GM19043 (cell line): ENCODE data around the gene FOLH1.
"Not testable (repeated sequence)": the region's sequence is repeated elsewhere in the genome, so short reads cannot be mapped to it uniquely, and the experiment has no call there.

Experiments
- ATAC-seq: cut with Tn5 transposase; IDR thresholded peaks from one replicate; pipeline ENCODE4 v1.9.1; 2021; ENCODE audit warnings: low read depth; ENCODE audit not compliant: unreplicated experiment

The FOLH1 gene

DNA sequence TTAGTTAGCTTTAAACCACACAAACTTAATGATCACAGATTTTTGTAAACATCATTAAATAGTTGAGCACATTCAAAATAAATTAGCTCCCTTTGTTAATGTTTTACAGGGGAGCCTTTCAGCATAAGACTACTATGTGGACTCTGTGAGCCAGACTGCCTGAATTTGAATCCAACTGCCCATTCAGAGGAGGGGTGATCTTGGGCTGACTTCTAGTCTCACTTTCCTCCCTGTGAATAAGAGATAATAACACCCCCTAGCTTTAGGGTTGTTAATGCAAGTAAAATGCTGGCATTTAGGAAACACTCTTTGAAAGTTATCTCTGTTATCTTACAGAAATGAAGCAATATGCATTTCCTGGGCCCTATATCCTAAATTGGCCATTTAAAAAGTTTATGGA lies 23.6 kb downstream of the FOLH1 start:
- not testable (repeated sequence) for ATAC-seq

DNA sequence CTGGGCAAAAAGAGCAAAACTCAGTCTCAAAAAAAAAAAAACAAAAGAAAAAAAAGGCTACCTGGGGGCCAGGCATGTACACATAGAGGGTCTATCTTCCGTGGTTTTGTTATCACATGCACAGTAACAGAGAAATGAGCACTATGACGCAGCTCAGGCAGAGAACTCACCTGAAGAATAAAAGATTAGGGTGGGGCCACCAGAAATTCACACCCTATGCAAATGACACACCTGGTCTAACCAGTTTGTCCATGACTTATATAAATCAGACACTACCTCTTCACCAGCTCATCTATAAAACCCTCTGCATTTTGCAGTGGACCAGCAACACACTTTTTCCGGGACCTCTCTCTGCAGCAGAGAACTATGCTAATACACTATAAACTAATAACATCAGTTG lies 30.5 kb downstream of the FOLH1 start:
- not testable (repeated sequence) for ATAC-seq

DNA sequence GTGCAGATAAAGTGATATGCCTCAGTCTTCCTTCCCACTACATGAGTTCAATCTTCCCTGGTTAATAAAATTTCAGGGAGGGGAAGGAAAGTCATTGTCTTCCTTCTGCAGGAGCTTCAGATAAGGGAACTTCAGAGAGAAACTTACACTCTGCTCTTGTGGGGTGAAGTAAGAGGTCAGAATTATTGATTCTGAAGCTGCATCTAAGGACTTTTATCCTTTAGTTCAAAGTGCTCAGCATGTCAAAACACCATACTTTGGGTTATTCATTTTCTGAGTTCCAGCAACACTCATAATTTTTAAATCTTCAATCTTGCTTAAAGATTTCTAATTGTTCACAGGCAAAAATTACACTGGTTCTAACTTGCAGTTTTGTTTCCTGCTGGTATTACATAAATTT lies 33.0 kb downstream of the FOLH1 start:
- ATAC-seq, result not testable (repeated sequence)

DNA sequence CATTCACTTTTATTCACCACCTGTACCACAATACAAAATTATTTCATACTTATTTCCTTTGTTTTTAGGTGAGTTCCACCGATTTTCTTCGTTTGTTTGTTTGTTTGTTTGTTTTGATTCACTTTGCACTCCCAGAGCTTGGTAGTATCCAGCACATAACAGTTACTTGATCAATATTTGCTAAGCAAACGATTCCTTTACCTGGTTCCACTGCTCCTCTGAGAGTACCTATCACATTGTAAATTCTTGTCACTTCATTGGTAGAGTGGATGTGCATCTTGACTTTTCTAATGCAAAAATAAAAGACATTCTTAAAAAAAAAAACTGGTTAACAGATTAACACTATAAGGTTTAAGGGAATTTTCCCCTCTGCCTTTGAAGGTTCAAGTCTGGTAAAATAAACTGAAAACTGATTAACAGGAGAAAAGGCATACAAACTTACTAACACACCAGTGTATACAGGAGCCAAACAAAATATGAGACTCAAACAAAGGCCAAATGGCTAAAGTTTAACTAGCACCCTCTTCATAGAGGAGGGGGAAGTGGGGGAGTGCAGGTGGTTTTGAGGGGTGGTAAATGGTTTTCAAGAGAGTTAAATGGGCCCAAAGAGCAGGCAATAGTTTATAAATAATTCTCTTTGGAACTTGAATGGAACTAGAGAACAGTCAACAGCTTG lies 33.6 kb downstream of the FOLH1 start:
- not testable (repeated sequence) for ATAC-seq

DNA sequence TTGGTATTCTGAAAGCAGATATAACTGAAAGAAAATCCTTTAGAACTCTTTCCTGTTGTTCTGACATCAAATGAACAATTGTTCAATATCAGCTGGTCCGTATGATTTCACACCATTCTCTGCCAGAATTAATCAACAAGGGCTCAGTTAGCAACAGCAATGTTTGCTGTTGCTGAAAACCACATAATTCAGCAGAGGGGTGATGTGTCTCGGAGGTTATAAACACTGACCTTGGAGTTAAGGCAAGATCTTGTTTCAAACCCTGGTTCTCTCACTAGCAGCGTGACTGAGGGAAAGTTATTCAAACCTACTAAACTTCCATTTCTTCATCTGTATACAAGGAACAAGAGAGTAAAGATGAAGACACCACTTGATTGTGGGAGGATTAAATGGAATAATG lies 36.8 kb downstream of the FOLH1 start:
- ATAC-seq, result not testable (repeated sequence)

DNA sequence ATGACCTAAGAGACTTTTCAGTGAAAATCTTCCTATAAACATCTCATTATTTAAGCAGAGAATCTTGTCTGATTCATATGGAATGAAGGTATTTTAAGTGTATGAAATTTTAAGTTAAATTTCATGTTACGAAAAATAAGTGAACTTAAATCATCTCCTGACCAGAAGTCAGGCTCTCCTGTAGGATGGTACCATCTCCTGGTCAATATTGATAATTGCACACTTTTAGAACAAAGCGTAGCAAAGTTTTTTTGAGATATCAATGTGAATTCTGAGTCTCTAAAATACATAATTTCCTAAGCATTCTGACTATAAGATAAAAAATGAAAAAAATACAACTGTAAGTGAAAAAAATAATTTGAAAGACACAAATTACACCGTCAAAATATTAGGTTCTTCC lies 38.8 kb downstream of the FOLH1 start:
- ATAC-seq, result not testable (repeated sequence)

DNA sequence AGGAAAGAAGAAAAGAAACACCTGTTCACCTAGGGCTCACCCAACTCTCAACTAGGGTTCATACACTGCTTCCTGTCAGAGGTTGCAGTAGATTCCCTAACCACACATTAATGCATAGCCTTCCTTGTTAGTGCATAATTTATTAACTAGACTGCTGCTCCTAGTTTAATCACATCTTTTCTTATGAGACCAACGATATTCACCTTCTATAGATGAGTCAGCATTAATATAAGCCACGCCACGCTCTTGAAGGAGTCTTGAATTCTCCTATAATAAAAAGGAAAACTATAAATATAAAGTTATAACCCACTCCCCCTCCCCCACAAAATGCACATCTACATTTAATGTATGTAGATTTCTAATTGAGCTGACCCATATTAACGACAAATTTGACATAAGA lies 39.4 kb downstream of the FOLH1 start:
- not testable (repeated sequence) for ATAC-seq

DNA sequence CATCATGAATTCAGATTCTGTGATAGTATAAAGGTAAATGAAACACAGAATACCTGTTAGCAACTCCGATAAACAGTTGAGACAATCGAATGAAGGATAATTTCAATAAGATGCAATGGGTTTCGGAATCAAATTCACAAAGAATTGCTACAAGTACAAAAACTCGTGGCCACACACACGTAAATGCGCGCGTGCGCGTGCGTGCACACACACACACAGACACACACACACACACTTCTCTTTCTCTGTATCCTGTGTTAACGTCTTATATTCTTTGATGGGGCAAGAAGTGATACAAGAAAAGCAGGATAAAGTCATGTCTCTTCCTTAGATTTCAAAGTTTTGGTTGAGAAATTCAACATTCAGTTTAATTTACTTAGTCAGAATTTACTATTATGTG lies 57.2 kb downstream of the FOLH1 start:
- ATAC-seq, result no peak

DNA sequence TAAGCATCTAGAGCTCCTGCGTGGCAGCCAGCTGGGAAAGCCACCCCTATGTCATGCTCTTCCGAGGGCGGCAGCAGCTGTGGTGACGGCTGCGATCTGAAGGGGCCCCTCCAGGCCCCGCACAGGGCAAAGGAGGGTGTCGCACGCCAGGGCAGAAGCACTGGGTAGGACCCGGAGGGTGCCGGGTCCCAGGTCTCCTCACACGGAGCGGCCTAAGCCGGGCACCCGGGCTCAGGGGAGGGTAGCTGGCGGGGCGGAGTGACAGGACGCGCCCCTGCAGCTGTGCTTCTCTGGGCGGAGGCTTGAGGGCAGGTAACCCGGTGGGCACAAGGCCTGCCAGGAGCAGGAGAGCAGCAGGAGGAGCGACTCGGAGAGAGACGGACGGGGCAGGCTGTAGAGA lies 106.0 kb downstream of the FOLH1 start:
- ATAC-seq, result not testable (repeated sequence)
